ENCODE measurements around the gene BRK1. TPM values are rescaled to one million over a fixed set of nuclear protein-coding genes. Genes with fewer than 3 reads are reported as not detected.
"Not testable (repeated sequence)": the region's sequence is repeated elsewhere in the genome, so short reads cannot be mapped to it uniquely, and the experiment has no call there.

The BRK1 gene
- total RNA-seq (2014; rRNA removed; shearing (Covaris generic)): 121 and 179 TPM in 2 replicates

- peak; percentile 96 for DNase-seq (ENCODE audit: low spot score)
Observed at GRCh38 chr3:10115326-10116137, at the start of gene BRK1. Gene BRK1, plus strand, starts transcription at chr3:10115675. Its CDS starts 27 bp downstream, at chr3:10115702.

- not testable (repeated sequence) for DNase-seq (ENCODE audit: low spot score)
Observed at GRCh38 chr3:10070077-10070476, 45.4 kb upstream of the BRK1 start.

GRCh38 chr3:10074666-10075065, 40.8 kb upstream of the BRK1 start:
- DNase-seq (ENCODE audit: low spot score): no peak

GRCh38 chr3:10081871-10082270, 33.6 kb upstream of the BRK1 start:
- DNase-seq (ENCODE audit: low spot score): no peak

GRCh38 chr3:10085738-10086137, 29.7 kb upstream of the BRK1 start:
- DNase-seq (ENCODE audit: low spot score): no peak

- no peak for DNase-seq (ENCODE audit: low spot score)
Observed at GRCh38 chr3:10088256-10088655, 27.2 kb upstream of the BRK1 start.

GRCh38 chr3:10090179-10090578, 25.3 kb upstream of the BRK1 start:
- DNase-seq (ENCODE audit: low spot score): no peak

- DNase-seq (ENCODE audit: low spot score): not testable (repeated sequence)
Observed at GRCh38 chr3:10090774-10091173, 24.7 kb upstream of the BRK1 start.

- DNase-seq (ENCODE audit: low spot score): not testable (repeated sequence)
Observed at GRCh38 chr3:10091387-10091786, 24.1 kb upstream of the BRK1 start.

GRCh38 chr3:10093678-10094077, 21.8 kb upstream of the BRK1 start:
- no peak for DNase-seq (ENCODE audit: low spot score)

GRCh38 chr3:10099041-10099440, 16.4 kb upstream of the BRK1 start:
- no peak for DNase-seq (ENCODE audit: low spot score)

GRCh38 chr3:10106919-10107318, 8.6 kb upstream of the BRK1 start:
- DNase-seq (ENCODE audit: low spot score): no peak

GRCh38 chr3:10108091-10108490, 7.4 kb upstream of the BRK1 start, which contains the start of gene FANCD2OS:
Gene FANCD2OS, minus strand, starts transcription at chr3:10108255. Its CDS starts 3,481 bp downstream, at chr3:10104774.
- DNase-seq (ENCODE audit: low spot score): no peak

- DNase-seq (ENCODE audit: low spot score): peak; percentile 22
Observed at GRCh38 chr3:10116138-10116460, 624 bp downstream of the BRK1 start.

GRCh38 chr3:10116928-10117327, 1.5 kb downstream of the BRK1 start:
- DNase-seq (ENCODE audit: low spot score): no peak

- DNase-seq (ENCODE audit: low spot score): no peak
Observed at GRCh38 chr3:10119376-10119775, 3.9 kb downstream of the BRK1 start.

GRCh38 chr3:10121064-10121463, 5.6 kb downstream of the BRK1 start:
- DNase-seq (ENCODE audit: low spot score): no peak

- DNase-seq (ENCODE audit: low spot score): no peak
Observed at GRCh38 chr3:10122724-10123123, 7.2 kb downstream of the BRK1 start.

GRCh38 chr3:10135872-10136271, 20.4 kb downstream of the BRK1 start:
- not testable (repeated sequence) for DNase-seq (ENCODE audit: low spot score)

GRCh38 chr3:10136426-10137005, 21.0 kb downstream of the BRK1 start:
- no peak for DNase-seq (ENCODE audit: low spot score)

- no peak for DNase-seq (ENCODE audit: low spot score)
Observed at GRCh38 chr3:10137178-10137577, 21.7 kb downstream of the BRK1 start.

GRCh38 chr3:10140996-10141546, 25.6 kb downstream of the BRK1 start:
- no peak for DNase-seq (ENCODE audit: low spot score)

All from H4 (cell line).